Stimulated activated CD8-positive, alpha-beta memory T cell treated with anti-CD3 and anti-CD28 coated beads, Interleukin-15, amount 100 ng/mL, for 48 hours (primary cell): Measurements from ENCODE around the gene KDM4E.

Experiments
- DNase-seq, 2 donors: peaks; one replicate each; pipeline ENCODE4 v3.0.0-alpha.2; 2020; ENCODE audit warnings: low read depth in 2 of 2

The KDM4E gene

DNA sequence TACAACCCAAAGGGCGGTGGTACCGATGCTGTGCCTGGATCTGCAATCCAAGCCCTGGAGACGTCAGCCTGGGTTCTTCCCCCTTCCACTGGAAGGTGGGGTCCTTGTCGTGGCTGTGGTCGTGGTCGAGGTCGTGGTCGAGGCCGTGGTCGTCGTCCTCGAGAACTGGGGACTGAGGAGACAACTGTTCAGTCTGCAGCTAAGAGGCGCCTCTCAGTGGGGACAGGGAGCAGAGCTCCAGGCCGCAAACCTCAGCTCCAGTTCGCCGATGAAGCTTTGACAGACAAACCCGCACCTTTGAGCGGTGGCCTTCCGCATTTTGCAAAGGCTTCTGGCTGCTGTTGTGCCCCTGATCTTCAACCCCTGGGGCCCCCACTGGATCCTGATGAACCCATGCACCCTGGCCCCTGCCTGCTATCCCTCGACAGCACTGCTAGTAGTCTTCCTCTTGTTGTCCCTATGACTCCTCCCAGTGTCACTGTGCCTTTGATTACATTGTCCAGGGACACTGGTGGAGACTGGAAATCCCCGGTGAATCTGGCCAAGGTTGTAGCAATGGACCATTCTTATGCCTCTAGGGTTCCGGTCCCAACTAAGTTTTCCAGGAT, 25.6 kb downstream of the KDM4E start:
- DNase-seq = no peak

DNA sequence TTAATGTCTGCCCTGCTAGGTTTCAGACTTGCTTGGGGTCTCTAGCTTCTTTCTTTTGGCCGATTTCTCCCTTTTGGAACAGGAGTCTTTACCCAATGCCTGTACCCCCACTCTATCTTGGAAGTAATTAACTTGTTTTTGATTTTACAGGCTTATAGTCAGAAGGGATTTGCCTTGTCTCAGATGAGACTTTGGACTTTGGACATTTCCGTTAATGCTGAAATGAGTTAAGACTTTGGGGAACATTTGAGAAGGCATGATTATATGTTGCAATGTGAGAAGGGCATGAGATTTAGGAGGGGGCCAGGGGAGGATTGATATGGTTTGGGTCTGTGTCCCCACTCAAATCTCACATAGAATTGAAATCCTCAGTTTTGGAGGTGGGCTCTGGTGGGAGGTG, 29.3 kb downstream of the KDM4E start:
- DNase-seq = no peak

DNA sequence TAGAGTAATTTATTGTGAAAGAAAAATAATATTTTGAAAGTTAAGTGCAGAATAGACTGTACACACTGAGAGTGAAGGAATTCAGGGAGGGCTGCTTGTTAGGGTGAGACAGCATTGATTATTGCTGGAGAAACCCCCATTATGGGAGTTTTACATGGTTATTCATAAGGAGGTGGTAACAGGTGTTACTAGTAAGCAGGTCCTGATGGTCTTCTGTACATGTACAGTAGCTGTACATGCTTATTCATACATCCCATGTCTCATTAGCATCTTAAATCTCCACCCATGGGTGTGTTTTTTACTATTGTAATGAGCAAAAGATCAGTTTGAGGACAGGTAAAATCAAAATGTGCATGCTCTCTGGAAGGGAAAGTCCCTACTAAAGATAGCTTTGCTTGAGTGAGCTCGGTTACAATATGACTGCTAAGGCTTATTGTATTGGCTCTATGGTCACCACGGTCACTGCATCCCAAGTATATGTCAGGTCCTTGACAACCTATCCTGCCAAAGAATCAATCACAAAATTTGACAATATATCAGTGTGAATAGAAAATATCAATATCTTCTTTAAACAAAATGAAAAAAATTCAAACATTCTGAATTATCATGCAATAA, 30.3 kb downstream of the KDM4E start:
- DNase-seq = no peak

DNA sequence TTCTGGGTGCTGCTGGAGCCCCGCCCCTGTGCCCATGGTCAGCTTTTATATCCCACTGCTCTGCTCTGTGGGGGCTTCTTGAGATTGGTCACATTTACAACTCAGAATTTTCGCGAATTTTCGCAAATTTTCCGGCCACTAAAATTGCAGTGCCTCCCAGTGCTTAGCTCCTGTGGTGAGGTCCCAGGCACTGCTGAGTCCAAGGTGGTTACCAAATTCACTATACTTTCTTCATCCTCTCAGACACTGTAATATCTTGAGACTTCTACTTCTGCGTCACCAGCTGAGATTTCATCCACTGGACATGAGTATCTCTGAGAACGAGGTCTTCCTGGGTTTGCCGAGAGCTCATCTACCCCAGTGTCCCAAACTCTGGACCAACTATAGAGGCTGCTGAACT, 32.9 kb downstream of the KDM4E start:
- no peak for DNase-seq

DNA sequence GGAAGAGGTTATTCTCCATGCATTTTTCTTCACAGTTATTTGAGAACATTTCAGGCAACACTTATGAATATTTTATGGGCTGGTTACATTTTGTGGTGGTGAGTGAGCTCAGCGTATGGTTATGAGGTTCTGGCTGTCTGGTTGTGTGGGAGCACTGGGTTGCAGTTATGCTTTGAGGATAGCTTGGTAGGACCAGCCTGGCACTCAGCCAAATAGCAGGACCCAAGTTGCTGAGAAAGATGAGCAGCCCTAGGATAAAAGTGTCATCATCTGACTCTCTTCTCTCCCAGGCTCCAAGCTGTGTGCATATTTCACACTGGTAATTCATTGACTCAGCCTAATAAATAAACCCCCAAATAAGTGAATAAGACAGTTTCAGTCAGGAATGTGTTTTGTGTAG, 33.6 kb downstream of the KDM4E start:
- no peak for DNase-seq

DNA sequence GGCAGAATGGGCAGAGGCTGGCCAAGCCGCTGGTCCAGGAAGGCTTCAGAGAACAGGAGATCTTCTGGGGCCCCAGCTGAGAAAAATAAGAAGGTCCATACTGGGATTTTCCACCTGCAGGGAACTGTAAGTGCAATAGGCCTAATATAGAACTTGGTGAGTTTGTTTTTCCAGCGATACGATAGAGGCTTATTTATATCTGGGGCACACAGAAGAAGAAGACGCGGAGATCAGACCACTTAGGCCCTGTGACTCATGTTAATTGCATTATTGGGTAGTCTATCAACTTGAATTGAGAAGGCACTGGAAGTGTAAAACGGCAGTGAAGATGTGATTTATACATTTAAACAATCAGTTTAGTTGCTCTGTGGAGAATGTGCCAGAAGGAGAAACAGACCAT, 34.0 kb downstream of the KDM4E start:
- DNase-seq = no peak

DNA sequence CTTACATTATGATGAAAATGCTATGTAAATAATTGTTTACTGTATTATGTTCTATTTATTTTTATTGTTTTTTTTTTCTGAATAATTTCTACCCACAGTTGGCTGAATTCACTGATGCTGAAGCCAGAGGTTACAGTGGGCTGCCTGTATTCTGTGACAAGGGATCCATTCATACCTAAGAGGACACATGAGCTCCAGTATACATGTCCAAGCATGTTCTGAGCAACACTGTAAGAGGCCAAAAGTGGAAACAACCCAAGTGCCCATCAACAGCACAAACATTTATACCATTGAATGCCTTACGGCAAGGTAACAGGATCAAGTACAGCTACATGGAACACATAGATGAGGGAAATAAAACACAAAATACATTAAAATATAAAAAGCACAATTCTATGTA, 40.3 kb downstream of the KDM4E start:
- DNase-seq = no peak

DNA sequence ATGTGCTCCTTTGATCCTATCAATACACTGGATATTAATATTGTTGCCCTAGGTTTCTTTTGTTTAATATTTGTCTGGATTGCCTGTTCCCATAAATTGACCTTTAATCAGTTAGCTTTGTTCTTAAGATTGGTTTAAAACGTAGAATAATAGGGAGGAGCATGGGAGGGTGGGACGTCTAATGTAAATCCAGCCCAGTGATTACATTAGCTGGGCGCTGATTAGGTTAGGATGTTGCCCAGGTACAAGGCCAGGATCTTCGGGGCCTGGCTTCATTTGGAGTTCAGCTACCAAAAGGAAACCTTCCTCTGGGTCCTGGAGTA, 41.6 kb downstream of the KDM4E start, which contains the start of gene SRSF8:
Gene SRSF8, plus strand, starts transcription at position 204 of the 323 bp plus-strand sequence. CDS start 308 bp downstream, outside the sequence.
- DNase-seq = no peak

DNA sequence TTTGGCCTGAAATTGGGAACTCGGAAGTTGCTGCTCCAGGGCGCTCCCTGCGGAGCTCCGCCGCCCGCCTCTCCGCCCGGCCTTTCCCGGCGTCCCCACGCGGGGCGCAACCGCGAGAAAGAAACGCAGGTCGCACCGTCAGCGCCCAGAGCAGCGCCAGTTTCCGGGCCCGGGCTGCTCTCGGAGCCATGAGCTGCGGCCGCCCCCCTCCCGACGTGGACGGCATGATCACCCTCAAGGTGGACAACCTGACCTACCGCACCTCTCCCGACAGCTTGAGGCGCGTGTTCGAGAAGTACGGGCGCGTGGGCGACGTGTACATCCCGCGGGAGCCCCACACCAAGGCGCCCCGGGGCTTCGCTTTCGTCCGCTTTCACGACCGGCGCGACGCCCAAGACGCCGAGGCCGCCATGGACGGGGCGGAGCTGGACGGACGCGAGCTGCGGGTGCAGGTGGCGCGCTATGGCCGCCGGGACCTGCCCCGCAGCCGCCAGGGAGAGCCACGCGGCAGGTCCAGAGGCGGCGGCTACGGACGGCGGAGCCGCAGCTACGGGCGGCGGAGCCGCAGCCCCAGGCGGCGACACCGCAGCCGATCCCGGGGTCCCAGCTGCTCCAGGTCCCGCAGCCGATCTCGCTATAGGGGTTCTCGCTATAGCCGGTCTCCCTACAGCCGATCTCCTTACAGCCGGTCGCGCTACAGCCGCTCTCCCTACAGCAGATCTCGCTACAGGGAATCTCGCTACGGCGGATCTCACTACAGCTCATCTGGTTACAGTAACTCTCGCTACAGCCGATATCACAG, 42.2 kb downstream of the KDM4E start:
- DNase-seq = peak; percentile 62 to 69

DNA sequence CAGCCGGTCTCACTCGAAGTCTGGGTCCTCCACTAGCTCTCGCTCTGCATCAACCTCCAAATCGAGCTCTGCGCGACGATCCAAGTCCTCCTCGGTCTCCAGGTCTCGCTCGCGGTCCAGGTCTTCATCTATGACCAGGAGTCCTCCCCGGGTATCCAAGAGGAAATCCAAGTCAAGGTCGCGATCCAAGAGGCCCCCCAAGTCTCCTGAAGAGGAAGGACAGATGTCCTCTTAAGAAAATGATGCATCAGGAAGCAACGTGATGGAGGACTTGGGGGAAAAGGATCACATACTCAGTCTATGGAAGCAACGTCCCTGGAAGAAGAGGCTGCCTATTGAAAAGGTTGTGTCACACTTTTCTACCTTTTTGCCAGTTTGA, 42.8 kb downstream of the KDM4E start:
- peak in 1 of 2 donors; percentile 12 for DNase-seq

DNA sequence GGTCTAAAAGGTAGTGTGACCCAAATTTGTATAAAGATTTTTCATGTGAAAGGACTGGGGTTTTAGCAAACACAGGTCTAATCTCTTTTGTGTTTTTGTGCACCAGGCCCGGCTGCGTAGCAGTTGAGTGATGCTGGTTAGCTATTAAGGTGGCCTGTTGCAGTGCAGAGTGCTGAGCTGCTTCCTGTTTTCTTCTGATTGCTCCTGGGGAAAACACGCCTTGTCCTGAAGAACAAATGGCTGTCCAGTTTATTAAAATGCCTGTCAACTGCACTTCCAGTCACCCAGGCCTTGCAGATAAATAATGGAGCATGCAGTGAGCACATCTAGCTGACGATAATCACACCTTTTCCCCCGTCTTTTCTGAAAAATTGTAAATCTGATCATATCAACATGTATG, 43.5 kb downstream of the KDM4E start:
- DNase-seq = peak; percentile 40 to 44

DNA sequence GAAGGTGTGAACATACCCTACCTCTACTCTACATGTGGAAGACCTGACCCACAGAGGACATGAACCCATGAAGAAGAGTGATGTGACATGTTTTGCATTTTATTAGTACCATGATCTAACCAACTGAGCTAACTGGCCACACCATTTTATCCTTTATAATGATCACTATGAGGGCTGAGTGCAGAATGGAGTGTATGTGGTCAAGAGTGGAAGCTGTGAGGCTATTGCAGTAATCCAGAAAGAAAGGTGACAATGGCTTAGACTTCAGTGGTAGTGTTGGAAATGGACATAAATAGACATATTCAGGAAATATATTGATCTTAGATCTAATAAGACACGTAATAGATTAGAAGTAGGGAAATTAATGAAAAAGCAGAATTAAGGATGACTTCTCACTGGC, 45.4 kb downstream of the KDM4E start:
- no peak for DNase-seq

DNA sequence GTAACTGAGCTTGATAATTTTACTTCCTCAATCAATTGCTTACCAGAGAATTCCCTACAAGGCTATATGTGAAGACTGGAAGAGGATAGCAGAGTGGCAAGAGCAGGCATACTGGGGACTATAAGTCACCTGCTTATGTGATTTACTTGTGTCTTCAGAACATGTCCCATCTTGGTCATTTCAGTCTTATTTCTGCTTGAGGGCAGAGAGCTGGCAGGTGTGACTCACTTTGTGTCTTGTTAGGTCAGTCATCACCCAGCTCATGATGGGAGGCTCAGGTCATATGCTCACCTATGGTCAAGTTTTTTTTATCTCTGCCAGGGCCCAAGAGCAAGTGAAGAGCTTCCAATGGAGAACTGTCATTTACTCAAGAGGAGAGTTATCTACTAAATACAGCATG, 47.9 kb downstream of the KDM4E start:
- no peak for DNase-seq

DNA sequence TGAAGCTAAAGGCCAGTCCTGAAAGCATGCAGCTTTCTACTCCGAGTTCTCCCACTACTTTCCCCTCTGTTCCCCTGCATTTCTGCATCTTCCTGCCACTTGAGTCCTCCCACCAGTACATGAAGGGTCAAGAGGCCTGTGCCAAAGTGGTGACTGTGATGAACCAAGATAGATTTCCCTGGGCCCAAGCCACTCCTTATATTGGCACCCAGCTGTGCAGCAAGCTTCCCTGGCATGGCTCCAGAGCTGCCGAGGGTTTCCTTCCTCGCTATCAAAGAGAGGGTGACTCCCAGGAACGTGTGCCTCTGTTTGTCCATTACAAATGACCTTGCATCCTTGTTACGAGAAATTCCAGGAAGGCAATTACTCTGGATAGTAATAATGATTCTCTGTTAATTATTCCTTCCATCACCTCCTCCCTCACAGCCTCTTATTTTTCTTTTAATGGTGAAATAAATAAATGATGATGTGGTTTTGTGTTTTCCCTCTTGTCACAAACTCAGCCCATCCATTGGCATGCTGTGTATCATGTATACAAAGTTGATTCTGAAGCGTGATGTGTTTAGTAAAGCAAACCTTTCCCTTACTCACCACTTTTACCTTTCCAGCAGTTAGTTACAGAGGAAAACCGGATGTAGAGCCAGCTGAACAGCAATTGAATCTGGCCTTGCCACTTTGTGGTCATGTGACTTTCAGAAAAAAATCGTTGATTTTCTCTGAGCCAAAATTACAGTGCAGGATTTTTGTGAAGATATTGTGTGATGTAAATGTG, 49.9 kb downstream of the KDM4E start:
- DNase-seq = no peak

DNA sequence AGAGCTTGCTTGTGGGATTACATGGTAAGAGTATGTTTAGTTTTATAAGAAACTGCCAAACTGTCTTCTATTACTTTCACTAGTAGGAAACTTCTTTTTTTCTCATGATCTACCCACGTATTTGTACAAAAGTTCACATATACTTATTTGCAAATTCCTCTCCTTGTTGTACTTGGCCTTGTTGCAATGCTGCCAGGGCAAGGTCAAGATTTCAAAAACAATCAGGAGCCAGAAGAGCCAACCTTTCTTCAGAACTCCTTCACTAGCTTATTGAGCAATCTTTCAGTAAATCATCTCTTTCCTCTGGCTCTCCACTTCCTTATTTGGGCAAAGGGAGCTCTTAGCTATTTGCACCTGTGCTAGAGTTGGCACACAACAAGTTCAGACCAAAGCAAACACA, 51.4 kb downstream of the KDM4E start:
- no peak for DNase-seq

DNA sequence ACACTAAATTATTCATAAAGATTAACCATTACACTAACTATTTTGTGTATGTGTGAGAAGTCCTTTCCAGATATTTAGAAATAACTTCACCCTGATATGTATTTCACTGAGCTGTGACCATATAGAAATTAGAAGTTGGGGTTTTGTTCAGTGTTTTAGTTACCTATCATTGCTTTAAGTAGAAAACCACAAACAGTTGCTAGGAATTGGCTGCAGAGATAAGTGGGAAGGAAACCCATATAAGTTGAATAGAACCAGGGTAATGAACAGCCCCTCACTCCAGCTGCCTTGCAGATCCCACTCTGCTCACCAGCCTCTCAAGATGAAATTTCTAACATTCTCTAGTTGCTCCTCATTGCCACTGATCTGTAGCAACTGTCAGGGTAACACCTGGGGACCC, 51.9 kb downstream of the KDM4E start:
- DNase-seq = no peak
